Trophoblast cell (in vitro differentiated cells and primary cell): ENCODE data around the gene TOMM70.

ENCODE experiments used
- DNase-seq, 2 donors: peaks; one replicate each; pipeline ENCODE4 v3.0.0-alpha.2; 2016
- H2AFZ ChIP-seq: 2 replicates; pipeline ENCODE4 v1.6.1; 2013; ENCODE audit warnings: low read length, moderate library complexity, mild to moderate bottlenecking; ENCODE audit not compliant: insufficient read depth, poor library complexity
- H2AK5ac ChIP-seq: 2 replicates; pipeline ENCODE4 v1.6.1; 2013; ENCODE audit warnings: mild to moderate bottlenecking, low read length
- H2BK120ac ChIP-seq: 2 replicates; pipeline ENCODE4 v1.6.1; 2013; ENCODE audit warnings: low read length, mild to moderate bottlenecking, moderate library complexity; ENCODE audit not compliant: insufficient read depth, poor library complexity
- H2BK12ac ChIP-seq: 2 replicates; pipeline ENCODE4 v1.6.1; 2013; ENCODE audit warnings: mild to moderate bottlenecking, low read length, moderate library complexity
- H2BK5ac ChIP-seq: 2 replicates; pipeline ENCODE4 v1.6.1; 2013; ENCODE audit warnings: low read length, low read depth, moderate library complexity, mild to moderate bottlenecking; ENCODE audit not compliant: poor library complexity
- H3K14ac ChIP-seq: 2 replicates; pipeline ENCODE4 v1.6.1; 2013; ENCODE audit warnings: mild to moderate bottlenecking, low read length
- H3K18ac ChIP-seq: 2 replicates; pipeline ENCODE4 v1.6.1; 2013; ENCODE audit warnings: mild to moderate bottlenecking, low read length
- H3K23ac ChIP-seq: 2 replicates; pipeline ENCODE4 v1.6.1; 2013; ENCODE audit warnings: low read length
- H3K27ac ChIP-seq: 2 replicates; pipeline ENCODE4 v1.5.1; 2013; ENCODE audit warnings: low read depth, mild to moderate bottlenecking, inconsistent platforms, low read length, moderate library complexity
- H3K27me3 ChIP-seq: 2 replicates; pipeline ENCODE4 v1.6.1; 2013; ENCODE audit warnings: inconsistent platforms, mild to moderate bottlenecking, low read length, moderate library complexity; ENCODE audit not compliant: insufficient read depth
- H3K36me3 ChIP-seq, 2 experiments: 1 replicate in 1 of 2; 2 replicates in 1 of 2; pipeline ENCODE4 v1.6.1; 2013; ENCODE audit warnings: low read length in 2 of 2, mild to moderate bottlenecking in 2 of 2, moderate library complexity in 1 of 2; ENCODE audit not compliant: insufficient read depth in 2 of 2, control insufficient read depth in 1 of 2
- H3K4ac ChIP-seq: 2 replicates; pipeline ENCODE4 v1.6.1; 2013; ENCODE audit warnings: low read depth, mild to moderate bottlenecking, low read length, moderate library complexity
- H3K4me1 ChIP-seq, 2 experiments: 1 replicate in 1 of 2; 2 replicates in 1 of 2; pipeline ENCODE4 v1.6.1; 2013; ENCODE audit warnings: low read length in 2 of 2, mild to moderate bottlenecking in 2 of 2, moderate library complexity in 1 of 2; ENCODE audit not compliant: insufficient read depth in 2 of 2, control insufficient read depth in 1 of 2
- H3K4me2 ChIP-seq: 2 replicates; pipeline ENCODE4 v1.6.1; 2013; ENCODE audit warnings: inconsistent platforms, mild to moderate bottlenecking, low read length, moderate library complexity
- H3K4me3 ChIP-seq: 2 replicates; pipeline ENCODE4 v1.5.1; 2013; ENCODE audit warnings: mild to moderate bottlenecking, low read depth, low read length, inconsistent platforms
- H3K79me1 ChIP-seq: one replicate; pipeline ENCODE4 v1.6.1; 2013; ENCODE audit warnings: low read length
- H3K79me2 ChIP-seq: 2 replicates; pipeline ENCODE4 v1.6.1; 2013; ENCODE audit warnings: low read length, mild to moderate bottlenecking; ENCODE audit not compliant: control insufficient read depth, insufficient read depth, poor library complexity
- H3K9ac ChIP-seq: 2 replicates; pipeline ENCODE4 v1.6.1; 2013; ENCODE audit warnings: mild to moderate bottlenecking, low read length
- H3K9me3 ChIP-seq: 2 replicates; pipeline ENCODE4 v1.6.1; 2013; ENCODE audit warnings: low read depth, mild to moderate bottlenecking, control low read depth, inconsistent platforms, low read length; ENCODE audit not compliant: insufficient read depth
- H4K12ac ChIP-seq: 2 replicates; pipeline ENCODE4 v1.6.1; 2013; ENCODE audit warnings: low read depth, mild to moderate bottlenecking, low read length, moderate library complexity
- H4K8ac ChIP-seq: 2 replicates; pipeline ENCODE4 v1.6.1; 2013; ENCODE audit warnings: low read depth, mild to moderate bottlenecking, low read length, moderate library complexity
- H4K91ac ChIP-seq: one replicate; pipeline ENCODE4 v1.6.1; 2013; ENCODE audit warnings: low read depth, mild to moderate bottlenecking, low read length, moderate library complexity
- WGBS: extraction: QIAGEN DNeasy Blood & Tissue Kit; methylation state at CpG from one replicate; pipeline ENCODE4 v1.1.7; 2013; ENCODE audit warnings: missing lambda C conversion rate; ENCODE audit not compliant: insufficient read length, insufficient coverage; ENCODE audit errors: extremely low coverage; 5-methylcytosine and 5-hydroxymethylcytosine counted together

Gene TOMM70

DNA sequence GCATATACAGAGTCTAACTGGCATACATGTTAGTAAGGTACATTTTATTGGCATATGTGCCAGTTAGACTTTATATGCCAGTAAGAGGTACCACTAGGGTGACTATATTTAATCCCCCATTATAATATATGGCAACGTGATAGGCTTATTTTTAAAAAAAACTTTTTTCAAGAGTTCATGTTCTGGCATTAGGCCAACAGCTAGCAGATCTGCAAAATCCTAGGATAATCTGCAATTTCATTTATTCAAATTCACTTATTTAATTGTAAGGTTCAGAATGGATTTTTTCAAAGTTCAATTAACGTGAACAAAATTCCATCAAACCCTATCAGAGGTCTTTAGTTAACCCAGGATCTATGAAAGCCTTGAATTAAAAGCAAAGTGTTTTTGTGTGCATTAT is 34.5 kb downstream of the TOMM70 start:
- H2AK5ac ChIP-seq, result no peak overlapping the region
- no peak for DNase-seq
- H3K9ac ChIP-seq, result no peak overlapping the region
- H3K27me3 ChIP-seq, result no peaks in the 10 kb centered on the region
- no peak overlapping the region for H2AFZ ChIP-seq
- H3K18ac ChIP-seq, result no peak overlapping the region
- H2BK12ac ChIP-seq, result no peak overlapping the region
- H2BK120ac ChIP-seq, result no peak overlapping the region
- no CpG with 5 or more reads among the region's 2 CpGs for WGBS
- H3K27ac ChIP-seq, result no peak overlapping the region
- peaks cover 2% of the 10 kb centered on the region for H3K9me3 ChIP-seq
- no peak overlapping the region for H3K4me2 ChIP-seq
- H4K8ac ChIP-seq, result no peak overlapping the region
- H3K36me3 ChIP-seq, result peaks cover 15 to 22% of the 10 kb centered on the region in 2 experiments
- H4K12ac ChIP-seq, result no peak overlapping the region
- no peak overlapping the region for H3K23ac ChIP-seq
- no peak overlapping the region for H3K4me3 ChIP-seq
- H3K79me1 ChIP-seq, result no peaks in the 10 kb centered on the region
- no peak overlapping the region for H2BK5ac ChIP-seq
- no peak overlapping the region for H3K14ac ChIP-seq
- H3K4me1 ChIP-seq, result no peaks in the 10 kb centered on the region
- H4K91ac ChIP-seq, result no peak overlapping the region
- no peaks in the 10 kb centered on the region for H3K79me2 ChIP-seq
- H3K4ac ChIP-seq, result no peak overlapping the region

- 100% methylated on average over 1 of the region's 3 CpGs for WGBS
Observed at GRCh38 chr3:100364421-100364820, 36.5 kb downstream of the TOMM70 start.

DNA sequence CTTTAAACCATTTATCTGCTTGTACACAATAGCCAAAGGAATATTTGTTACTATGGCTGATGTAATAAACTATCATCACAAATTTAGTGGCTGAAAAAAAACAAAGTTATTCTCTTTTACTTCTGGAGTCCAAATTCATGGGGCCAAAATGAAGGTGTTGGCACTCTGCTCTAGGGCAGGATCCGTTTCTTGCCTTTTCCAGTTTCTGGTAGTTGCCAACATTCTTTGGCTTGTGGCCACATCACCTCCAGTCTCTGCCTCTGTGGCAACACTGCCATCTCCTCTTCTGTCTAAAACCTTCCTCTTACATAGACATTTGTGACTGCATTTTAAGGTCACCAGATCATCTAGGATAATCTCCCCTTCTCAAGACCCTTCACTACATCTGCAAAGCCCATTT is 39.0 kb downstream of the TOMM70 start:
- Histone ChIP-seq H4K91ac (no peak overlapping the region), H3K14ac (no peak overlapping the region), H4K12ac (no peak overlapping the region), H3K27ac (no peak overlapping the region), H3K4me2 (no peak overlapping the region), H2BK12ac (no peak overlapping the region), H3K27me3 (no peaks in the 10 kb centered on the region), H3K9ac (no peak overlapping the region), H2AK5ac (no peak overlapping the region), H3K9me3 (peaks cover 2% of the 10 kb centered on the region), H3K4me1 (no peaks in the 10 kb centered on the region), H3K23ac (no peak overlapping the region), H2BK120ac (no peak overlapping the region), H3K4ac (no peak overlapping the region), H3K79me1 (no peaks in the 10 kb centered on the region), H2BK5ac (no peak overlapping the region), H3K4me3 (no peak overlapping the region), H3K79me2 (no peaks in the 10 kb centered on the region), H3K18ac (no peak overlapping the region), H2AFZ (no peak overlapping the region), H3K36me3 (peaks cover 8 to 12% of the 10 kb centered on the region in 2 experiments), H4K8ac (no peak overlapping the region)
- no peak for DNase-seq
- WGBS, result no CpG with 5 or more reads among the region's 1 CpG

More at GRCh38 chr3:100364421-100364820, 36.5 kb downstream of the TOMM70 start:
- no peak overlapping the region for H4K12ac ChIP-seq
- no peak overlapping the region for H3K27ac ChIP-seq
- H2BK5ac ChIP-seq, result no peak overlapping the region
- peaks cover 2% of the 10 kb centered on the region for H3K9me3 ChIP-seq
- no peak overlapping the region for H4K91ac ChIP-seq
- no peak overlapping the region for H3K9ac ChIP-seq
- H3K79me1 ChIP-seq, result no peaks in the 10 kb centered on the region
- no peak overlapping the region for H3K4ac ChIP-seq
- H2AFZ ChIP-seq, result no peak overlapping the region
- no peak overlapping the region for H2BK120ac ChIP-seq
- no peaks in the 10 kb centered on the region for H3K27me3 ChIP-seq
- no peaks in the 10 kb centered on the region for H3K79me2 ChIP-seq
- no peak overlapping the region for H3K18ac ChIP-seq
- H4K8ac ChIP-seq, result no peak overlapping the region
- H3K23ac ChIP-seq, result no peak overlapping the region
- no peak overlapping the region for H3K4me2 ChIP-seq
- H3K4me3 ChIP-seq, result no peak overlapping the region
- no peak for DNase-seq
- no peak overlapping the region for H2BK12ac ChIP-seq
- H3K4me1 ChIP-seq, result no peaks in the 10 kb centered on the region
- peaks cover 11 to 18% of the 10 kb centered on the region in 2 experiments for H3K36me3 ChIP-seq
- no peak overlapping the region for H3K14ac ChIP-seq
- H2AK5ac ChIP-seq, result no peak overlapping the region

DNA sequence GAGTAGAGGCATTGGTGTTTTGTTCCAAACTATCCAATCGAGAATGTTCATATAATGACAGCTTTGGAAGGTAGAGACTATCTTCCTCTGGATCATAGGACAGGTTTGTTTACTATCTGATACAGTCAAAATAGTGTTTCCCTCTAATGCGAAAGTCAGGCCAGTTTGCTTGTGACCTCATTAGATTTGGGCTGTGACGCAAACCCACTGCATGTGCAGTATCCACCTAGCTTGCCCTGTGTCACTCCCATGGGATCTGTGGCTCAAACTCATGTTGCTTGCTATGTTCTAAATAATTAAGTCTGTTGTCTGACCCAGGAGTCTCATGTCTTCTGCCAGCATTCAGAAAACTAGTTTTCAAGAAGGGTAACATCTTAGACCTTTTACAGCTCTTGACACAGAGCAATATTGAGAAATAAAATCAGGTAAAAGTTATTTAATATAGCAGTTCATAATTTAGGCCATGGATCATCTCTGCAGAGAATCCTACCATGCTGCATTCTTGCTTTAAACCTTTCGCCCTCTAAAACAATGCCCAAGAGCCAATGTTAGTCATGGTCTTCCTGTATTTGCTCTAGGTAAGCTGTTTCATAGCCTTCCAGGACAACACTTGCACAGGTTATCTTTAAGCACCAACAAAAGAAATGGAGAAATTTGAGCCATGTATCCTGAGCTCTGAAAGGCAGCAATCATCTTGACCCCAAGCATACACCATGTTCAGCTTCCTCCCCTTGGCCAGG is 40.0 kb downstream of the TOMM70 start:
- H4K12ac ChIP-seq, result no peak overlapping the region
- H2BK5ac ChIP-seq, result no peak overlapping the region
- H2AFZ ChIP-seq, result no peak overlapping the region
- H4K91ac ChIP-seq, result no peak overlapping the region
- no peak overlapping the region for H3K18ac ChIP-seq
- H2AK5ac ChIP-seq, result no peak overlapping the region
- no peak overlapping the region for H3K4me2 ChIP-seq
- H3K4me1 ChIP-seq, result no peaks in the 10 kb centered on the region
- no peak overlapping the region for H3K4ac ChIP-seq
- no CpG with 5 or more reads among the region's 4 CpGs for WGBS
- H3K79me1 ChIP-seq, result no peaks in the 10 kb centered on the region
- no peak overlapping the region for H3K4me3 ChIP-seq
- no peaks in the 10 kb centered on the region for H3K79me2 ChIP-seq
- no peak overlapping the region for H3K27ac ChIP-seq
- H3K23ac ChIP-seq, result no peak overlapping the region
- no peak overlapping the region for H2BK120ac ChIP-seq
- no peak overlapping the region for H4K8ac ChIP-seq
- no peak overlapping the region for H3K9ac ChIP-seq
- H3K9me3 ChIP-seq, result peaks cover 2% of the 10 kb centered on the region
- peaks cover 5 to 13% of the 10 kb centered on the region in 2 experiments for H3K36me3 ChIP-seq
- H3K27me3 ChIP-seq, result no peaks in the 10 kb centered on the region
- peak in 1 of 2 donors; percentile 56 for DNase-seq
- no peak overlapping the region for H2BK12ac ChIP-seq
- H3K14ac ChIP-seq, result no peak overlapping the region
